Endothelial cell of umbilical vein (primary cell): ENCODE measurements around the gene TSPOAP1. TPM values are rescaled to one million over a fixed set of nuclear protein-coding genes. Genes with fewer than 3 reads are reported as not detected.

Source experiments
- BruUV-seq: library from RNA; stranded (reverse); fragments of 400-500 nt; replicated peaks from 2 replicates; lab custom pipeline; 2021; lab: Mats Ljungman, UMichigan
- CTCF ChIA-PET: fragments of 300-600, 350-600 bp; sonication (Branson Sonifier 250); formaldehyde crosslinking; loops from one replicate; lab custom pipeline; 2021; ENCODE audit warnings: antibody characterized with exemption, inconsistent platforms; lab: Charles Lee
- POLR2A ChIA-PET: fragments of 300-600, 350-600 bp; sonication (Branson Sonifier 250); formaldehyde crosslinking; loops from one replicate; lab custom pipeline; 2021; ENCODE audit warnings: antibody characterized with exemption, inconsistent platforms; lab: Charles Lee
- DNase-seq: peaks from one replicate; pipeline ENCODE4 v3.0.0-alpha.2; 2011; ENCODE audit warnings: low read depth, low spot score
- FAIRE-seq: peaks from 2 replicates; lab custom pipeline; 2011; peaks lifted over from hg19 to GRCh38; lab: Jason Lieb, UNC
- H2AFZ ChIP-seq: 2 replicates; pipeline ENCODE4 v1.6.0; 2012; ENCODE audit warnings: low read depth, low read length, control low read depth, inconsistent platforms
- H3K27ac ChIP-seq: 2 replicates; pipeline ENCODE4 v1.5.1; 2011; ENCODE audit warnings: low read depth, mild to moderate bottlenecking, control low read depth, low read length, moderate library complexity; ENCODE audit not compliant: insufficient read depth
- H3K27me3 ChIP-seq, 2 experiments: 2 replicates each; pipeline versions ENCODE4 v1.6.0 to v1.6.1; 2011; ENCODE audit warnings: low read length in 2 of 2, mixed read lengths in 1 of 2; ENCODE audit not compliant: control insufficient read depth in 2 of 2, insufficient read depth in 2 of 2
- H3K36me3 ChIP-seq, 2 experiments: 2 replicates in 1 of 2; 3 replicates in 1 of 2; pipeline ENCODE4 v1.5.1; 2011; ENCODE audit warnings: low read length in 2 of 2, mild to moderate bottlenecking in 1 of 2, moderate library complexity in 1 of 2; ENCODE audit not compliant: control insufficient read depth in 2 of 2, insufficient read depth in 2 of 2; ENCODE audit errors: extremely low read depth in 1 of 2
- H3K4me1 ChIP-seq: 3 replicates; pipeline ENCODE4 v1.5.1; 2011; ENCODE audit warnings: mild to moderate bottlenecking, low read length; ENCODE audit not compliant: control insufficient read depth, insufficient read depth; ENCODE audit errors: extremely low read depth
- H3K4me2 ChIP-seq: 2 replicates; pipeline ENCODE4 v1.6.1; 2011; ENCODE audit warnings: low read length, control low read depth, mixed read lengths; ENCODE audit not compliant: insufficient read depth
- H3K4me3 ChIP-seq, 3 experiments: fragments of 200-600 bp in 1 of 3; sonication (generic), shearing (Covaris generic) in 1 of 3; replicated peaks in 1 of 3; 2 replicates each; pipeline ENCODE4 v1.5.1; 2011 to 2016; ENCODE audit warnings: control low read depth in 3 of 3, low read length in 3 of 3, mild to moderate bottlenecking in 2 of 3, inconsistent platforms in 1 of 3, low read depth in 1 of 3, moderate library complexity in 1 of 3; ENCODE audit not compliant: insufficient read depth in 1 of 3
- H3K79me2 ChIP-seq: 2 replicates; pipeline ENCODE4 v1.6.0; 2012; ENCODE audit warnings: low read length, inconsistent platforms; ENCODE audit not compliant: control insufficient read depth, insufficient read depth
- H3K9ac ChIP-seq: replicated peaks from 2 replicates; pipeline ENCODE3; 2011; ENCODE audit warnings: low read length, control low read depth; ENCODE audit not compliant: insufficient read depth; ENCODE audit errors: extremely low read depth
- H3K9me1 ChIP-seq: replicated peaks from 3 replicates; pipeline ENCODE4 v1.6.0; 2011; ENCODE audit warnings: mild to moderate bottlenecking, low read length; ENCODE audit not compliant: control insufficient read depth, insufficient read depth; ENCODE audit errors: extremely low read depth
- H3K9me3 ChIP-seq: replicated peaks from 2 replicates; pipeline ENCODE4 v1.5.1; 2012; ENCODE audit warnings: low read length, inconsistent platforms; ENCODE audit not compliant: control insufficient read depth, insufficient read depth
- H4K20me1 ChIP-seq: replicated peaks from 2 replicates; pipeline ENCODE3; 2011; ENCODE audit warnings: mild to moderate bottlenecking, low read length; ENCODE audit not compliant: control insufficient read depth, insufficient read depth; ENCODE audit errors: extremely low read depth
- CTCF ChIP-seq, 2 donors: IDR thresholded peaks; 1 replicate in 1 of 2; 2 replicates in 1 of 2; pipeline ENCODE4 v1.5.1; 2011; ENCODE audit warnings: low read length in 2 of 2, mild to moderate bottlenecking in 2 of 2, moderate library complexity in 2 of 2, control low read depth in 1 of 2, inconsistent platforms in 1 of 2, low read depth in 1 of 2; ENCODE audit not compliant: insufficient read depth in 1 of 2; ENCODE audit errors: extremely low read depth in 1 of 2
- EZH2 ChIP-seq: IDR thresholded peaks from 2 replicates; pipeline ENCODE4 v1.6.1; 2012; ENCODE audit warnings: borderline replicate concordance, low read depth, mild to moderate bottlenecking, moderate library complexity, low read length, inconsistent platforms; ENCODE audit not compliant: severe bottlenecking
- FOS ChIP-seq: IDR thresholded peaks from 2 replicates; pipeline ENCODE4 v1.6.1; 2011; ENCODE audit warnings: mild to moderate bottlenecking, low read length, moderate library complexity, borderline replicate concordance; ENCODE audit not compliant: insufficient read depth
- GATA2 ChIP-seq: IDR thresholded peaks from 2 replicates; pipeline ENCODE4 v1.7.0; 2011; ENCODE audit warnings: low read depth, mild to moderate bottlenecking, moderate library complexity, mixed read lengths, low read length; ENCODE audit not compliant: insufficient read length, insufficient read depth
- JUN ChIP-seq: IDR thresholded peaks from 2 replicates; pipeline ENCODE4 v1.6.1; 2011; ENCODE audit warnings: borderline replicate concordance, low read depth; ENCODE audit not compliant: insufficient read length, insufficient read depth
- MAX ChIP-seq: IDR thresholded peaks from 2 replicates; pipeline ENCODE4 v1.6.1; 2011; ENCODE audit not compliant: insufficient read depth, insufficient read length
- MYC ChIP-seq: IDR thresholded peaks from one replicate; pipeline ENCODE4 v1.6.1; 2011; ENCODE audit warnings: mild to moderate bottlenecking, low read depth, low read length
- POLR2A ChIP-seq: IDR thresholded peaks from 2 replicates; pipeline ENCODE4 v1.6.1; 2012; ENCODE audit warnings: low read depth, mild to moderate bottlenecking, control low read depth, low read length
- POLR2AphosphoS5 ChIP-seq: IDR thresholded peaks from 2 replicates; pipeline ENCODE4 v1.6.1; 2012; ENCODE audit warnings: low read depth, mild to moderate bottlenecking, control low read depth, low read length, moderate library complexity; ENCODE audit not compliant: insufficient read depth
- dilution Hi-C: fragments of 300-500 bp; cut with MboI; formaldehyde crosslinking; loops from one replicate; pipeline ENCODE4 v1.15.0; 2019; ENCODE audit warnings: low sequenced_read_pairs; ENCODE audit not compliant: extremely low pct_ligation_motif_present
- intact Hi-C: fragments of 100-400 bp; cut with micrococcal nuclease; formaldehyde crosslinking; loops from one replicate; pipeline ENCODE4 v1.10.0; 2022
- polyA plus RNA-seq, 4 experiments: library from polyadenylated mRNA; depleted of rRNA in 3 of 4; stranded (reverse) in 3 of 4; unstranded in 1 of 4; fragments of >200 nt; gene quantifications; 2 replicates each; pipeline versions ENCODE4 v1.2.1 to v1.2.3, GENCODE V29; 2011 to 2012; ENCODE audit warnings: missing spikeins in 1 of 4
- total RNA-seq: library from RNA; stranded (reverse); gene quantifications from 2 replicates; pipeline ENCODE4 v1.2.3, GENCODE V29; 2021

Gene TSPOAP1
- total and polyA plus RNA-seq, 2 donors (not counting 3 experiments of a cell fraction or from before 2014, with no cell fraction given) = not detected

GRCh38 chr17:58336456-58337209 lies 8.0 kb upstream of the TSPOAP1 start:
- H3K36me3 ChIP-seq = no peaks in the 10 kb centered on the region
- H2AFZ ChIP-seq = no peak overlapping the region
- H3K9me3 ChIP-seq = no peaks in the 10 kb centered on the region
- no peak overlapping the region for H3K27ac ChIP-seq
- H3K27me3 ChIP-seq = no peaks in the 10 kb centered on the region
- peaks cover 4% of the 10 kb centered on the region for H3K4me1 ChIP-seq
- dilution Hi-C loops = no loop called here
- H3K4me3 ChIP-seq = no peak overlapping the region
- TF ChIP-seq MYC (no peak), EZH2 (no peak), CTCF (IDR thresholded peaks at IDR 0.05; ENCODE audit: extremely low read depth in 1 of 2, insufficient read depth in 1 of 2, low read depth in 1 of 2, low read length in 2 of 2) (no peak), POLR2A (no peak), MAX (no peak), JUN (no peak), POLR2AphosphoS5 (no peak), GATA2 (no peak), FOS (no peak)
- no peaks in the 10 kb centered on the region for H3K9me1 ChIP-seq
- DNase-seq = no peak
- POLR2A ChIA-PET = interaction anchor here (0.8 kb wide), 1 partner anchor 16 kb away, joined by 3 read pairs; the partner anchor contains the start of gene SUPT4H1
- H3K4me2 ChIP-seq = no peak overlapping the region
- no peak overlapping the region for H3K9ac ChIP-seq
- CTCF ChIA-PET = interaction anchor here (0.9 kb wide), 1 partner anchor 10 kb away, joined by 3 read pairs; no protein-coding TSS in a partner anchor
- no peaks in the 10 kb centered on the region for H3K79me2 ChIP-seq
- intact Hi-C loops = no loop called here
- BruUV-seq = no TSS peak
- H4K20me1 ChIP-seq = no peaks in the 10 kb centered on the region
- FAIRE-seq = no peak
